HepG2 (cell line): ENCODE data around the gene RASSF7. TPM values are rescaled to one million over a fixed set of nuclear protein-coding genes. Genes with fewer than 3 reads are reported as not detected.

Experiments used
- BORCS8-MEF2B ChIP-seq: sonication (generic); formaldehyde crosslinking; IDR thresholded peaks from 2 replicates; pipeline ENCODE4 v1.8.0; 2022; ENCODE audit warnings: mild to moderate bottlenecking, missing genetic modification reagents
- MBD4 ChIP-seq: IDR thresholded peaks from 2 replicates; pipeline ENCODE4 v1.6.1; 2012; ENCODE audit warnings: low read length, inconsistent platforms, borderline replicate concordance
- MED1 ChIP-seq: sonication (generic); formaldehyde crosslinking; IDR thresholded peaks from 2 replicates; pipeline ENCODE4 v1.4.0; 2020; ENCODE audit warnings: missing genetic modification reagents
- MIXL1 ChIP-seq: IDR thresholded peaks from 2 replicates; pipeline ENCODE4 v1.6.1; 2016
- NCOA5 ChIP-seq: sonication (generic); formaldehyde crosslinking; IDR thresholded peaks from 2 replicates; pipeline ENCODE4 v1.4.0; 2020; ENCODE audit warnings: missing genetic modification reagents
- NFE2L1 ChIP-seq: sonication (generic); formaldehyde crosslinking; IDR thresholded peaks from 2 replicates; pipeline ENCODE4 v1.4.0; 2020; ENCODE audit warnings: missing genetic modification reagents, mild to moderate bottlenecking, borderline replicate concordance
- NFIB ChIP-seq: sonication (generic); formaldehyde crosslinking; IDR thresholded peaks from 2 replicates; pipeline ENCODE4 v1.9.0; 2021; ENCODE audit warnings: missing genetic modification reagents, mild to moderate bottlenecking, borderline replicate concordance
- ONECUT2 ChIP-seq: sonication (generic); formaldehyde crosslinking; IDR thresholded peaks from 2 replicates; pipeline ENCODE4 v1.4.0; 2020; ENCODE audit warnings: missing genetic modification reagents
- XBP1 ChIP-seq: sonication (generic); formaldehyde crosslinking; IDR thresholded peaks from 2 replicates; pipeline ENCODE4 v1.5.0; 2020; ENCODE audit warnings: missing genetic modification reagents
- YEATS4 ChIP-seq: sonication (generic); formaldehyde crosslinking; IDR thresholded peaks from 2 replicates; pipeline ENCODE4 v1.4.0; 2020; ENCODE audit warnings: missing genetic modification reagents, borderline replicate concordance
- ZBTB42 ChIP-seq: sonication (generic); formaldehyde crosslinking; IDR thresholded peaks from 2 replicates; pipeline ENCODE4 v1.5.0; 2020; ENCODE audit warnings: mild to moderate bottlenecking, missing genetic modification reagents
- ZC3H4 ChIP-seq: sonication (generic); formaldehyde crosslinking; IDR thresholded peaks from 2 replicates; pipeline ENCODE4 v1.4.0; 2020; ENCODE audit warnings: missing genetic modification reagents, borderline replicate concordance
- ZNF614 ChIP-seq: IDR thresholded peaks from 2 replicates; pipeline ENCODE4 v1.6.1; 2018; ENCODE audit warnings: missing biosample characterization, missing genetic modification reagents, inconsistent platforms, borderline replicate concordance
- ZNF761 ChIP-seq: sonication (generic); formaldehyde crosslinking; conservative IDR thresholded peaks from 2 replicates; pipeline ENCODE4 v1.4.0; 2020; ENCODE audit warnings: mild to moderate bottlenecking, missing genetic modification reagents
- polyA plus RNA-seq, 8 experiments: library from polyadenylated mRNA; depleted of rRNA in 3 of 8; stranded (reverse) in 7 of 8; unstranded in 1 of 8; fragments of >200 nt; fragmentation: Illumina TruSeq in 4 of 8; extraction: Trizol in 4 of 8; gene quantifications; 2 replicates each; pipeline versions ENCODE4 v1.2.1 to v1.2.3, GENCODE V29; 2011 to 2016; ENCODE audit warnings: low read depth in 4 of 8, missing spikeins in 1 of 8, mixed read lengths in 1 of 8; ENCODE audit not compliant: insufficient read depth in 1 of 8
- total RNA-seq, 5 experiments: library from RNA; depleted of rRNA; stranded (reverse); fragments of >200 nt; fragmentation: Illumina TruSeq; extraction: Trizol; gene quantifications; 2 replicates each; pipeline ENCODE4 v1.2.3, GENCODE V29; 2016; ENCODE audit warnings: low read depth in 1 of 5
- TF ChIP-seq, protein P1 (sequence below): sonication (generic); formaldehyde crosslinking; conservative IDR thresholded peaks from 2 replicates; pipeline ENCODE4 v1.4.0; 2020; ENCODE audit warnings: missing genetic modification reagents
- TF ChIP-seq, protein P2 (sequence below): sonication (generic); formaldehyde crosslinking; IDR thresholded peaks from 2 replicates; pipeline ENCODE4 v1.9.0; 2022; ENCODE audit warnings: missing genetic modification reagents, mild to moderate bottlenecking, borderline replicate concordance
- TF ChIP-seq, protein P3 (sequence below): sonication (generic); formaldehyde crosslinking; IDR thresholded peaks from 2 replicates; pipeline ENCODE4 v1.4.0; 2020; ENCODE audit warnings: missing genetic modification reagents, low read depth, mild to moderate bottlenecking, borderline replicate concordance
- TF ChIP-seq, protein P4 (sequence below): IDR thresholded peaks from 2 replicates; pipeline ENCODE4 v1.6.1; 2016; ENCODE audit warnings: missing genetic modification reagents, missing compliant biosample characterization
- TF ChIP-seq, protein P5 (sequence below): sonication (generic); formaldehyde crosslinking; IDR thresholded peaks from 2 replicates; pipeline ENCODE4 v1.4.0; 2020; ENCODE audit warnings: missing genetic modification reagents, borderline replicate concordance
- TF ChIP-seq, protein P6 (sequence below): sonication (generic); formaldehyde crosslinking; IDR thresholded peaks from 2 replicates; pipeline ENCODE4 v1.4.0; 2020; ENCODE audit warnings: low read depth, mild to moderate bottlenecking, missing genetic modification reagents
- TF ChIP-seq, protein P7 (sequence below): IDR thresholded peaks from 2 replicates; pipeline ENCODE4 v1.6.1; 2012; ENCODE audit warnings: inconsistent platforms

The RASSF7 gene
- total and polyA plus RNA-seq, 2 of the 13 experiments (the other 11 are each of a cell fraction or from before 2014, with no cell fraction given), result 20.2 to 28.6 TPM

DNA sequence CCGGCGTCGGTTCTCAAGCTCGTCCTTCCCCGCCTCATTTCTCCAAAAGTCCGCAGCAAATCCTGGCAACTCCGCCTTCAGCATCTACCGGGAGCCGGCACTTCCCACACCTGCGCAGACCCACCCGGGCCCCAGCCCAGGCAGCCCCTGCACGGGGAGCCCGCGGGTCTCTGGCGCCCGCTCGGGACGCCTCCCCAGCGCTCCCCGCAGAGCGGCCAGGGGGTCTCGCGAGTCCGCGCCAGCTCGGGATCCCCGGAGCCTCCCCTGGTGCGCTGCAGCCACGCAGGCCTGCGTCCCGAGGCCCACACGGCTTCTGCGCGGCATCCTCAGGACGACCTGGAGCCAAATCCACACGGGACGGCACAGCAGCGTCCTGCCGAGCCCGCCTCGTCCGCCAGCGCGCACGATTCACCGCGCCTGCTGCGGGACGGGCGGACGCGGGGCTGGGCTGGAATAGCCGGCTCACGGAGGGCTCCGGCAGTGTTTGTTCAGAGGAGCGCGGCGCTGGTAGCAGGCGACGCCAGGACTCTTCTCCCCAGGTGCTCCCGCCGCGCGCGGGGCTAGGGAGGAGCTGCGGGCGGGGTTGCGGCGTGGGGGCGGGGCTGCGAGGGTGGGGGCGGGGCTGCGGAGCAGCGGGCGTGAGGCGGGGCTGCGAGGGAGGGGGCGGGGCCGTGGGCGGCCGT is 14.7 kb downstream of the RASSF7 start (continued):
- TF ChIP-seq, protein P1, sequence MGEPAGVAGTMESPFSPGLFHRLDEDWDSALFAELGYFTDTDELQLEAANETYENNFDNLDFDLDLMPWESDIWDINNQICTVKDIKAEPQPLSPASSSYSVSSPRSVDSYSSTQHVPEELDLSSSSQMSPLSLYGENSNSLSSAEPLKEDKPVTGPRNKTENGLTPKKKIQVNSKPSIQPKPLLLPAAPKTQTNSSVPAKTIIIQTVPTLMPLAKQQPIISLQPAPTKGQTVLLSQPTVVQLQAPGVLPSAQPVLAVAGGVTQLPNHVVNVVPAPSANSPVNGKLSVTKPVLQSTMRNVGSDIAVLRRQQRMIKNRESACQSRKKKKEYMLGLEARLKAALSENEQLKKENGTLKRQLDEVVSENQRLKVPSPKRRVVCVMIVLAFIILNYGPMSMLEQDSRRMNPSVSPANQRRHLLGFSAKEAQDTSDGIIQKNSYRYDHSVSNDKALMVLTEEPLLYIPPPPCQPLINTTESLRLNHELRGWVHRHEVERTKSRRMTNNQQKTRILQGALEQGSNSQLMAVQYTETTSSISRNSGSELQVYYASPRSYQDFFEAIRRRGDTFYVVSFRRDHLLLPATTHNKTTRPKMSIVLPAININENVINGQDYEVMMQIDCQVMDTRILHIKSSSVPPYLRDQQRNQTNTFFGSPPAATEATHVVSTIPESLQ (CRISPR knock-in tag), result no peak
- TF ChIP-seq ZBTB42 (no peak), MIXL1 (no peak), ZNF614 (CRISPR knock-in tag) (peak; percentile 18; the same call in 1 of the 2 replicates), NFIB (no peak), ZC3H4 (CRISPR knock-in tag) (no peak), ONECUT2 (CRISPR knock-in tag) (no peak), MBD4 (no peak), YEATS4 (peak; percentile 40; the same call in 1 of the 2 replicates), NCOA5 (CRISPR knock-in tag) (no peak), ZNF761 (CRISPR knock-in tag) (0 out of 2 replicates have a peak, but pooled peaks have one; percentile 66), MED1 (CRISPR knock-in tag) (peak; percentile 18; the same call in 1 of the 2 replicates), BORCS8-MEF2B (CRISPR knock-in tag) (no peak), NFE2L1 (CRISPR knock-in tag) (no peak), XBP1 (no peak)
- TF ChIP-seq, protein P2, sequence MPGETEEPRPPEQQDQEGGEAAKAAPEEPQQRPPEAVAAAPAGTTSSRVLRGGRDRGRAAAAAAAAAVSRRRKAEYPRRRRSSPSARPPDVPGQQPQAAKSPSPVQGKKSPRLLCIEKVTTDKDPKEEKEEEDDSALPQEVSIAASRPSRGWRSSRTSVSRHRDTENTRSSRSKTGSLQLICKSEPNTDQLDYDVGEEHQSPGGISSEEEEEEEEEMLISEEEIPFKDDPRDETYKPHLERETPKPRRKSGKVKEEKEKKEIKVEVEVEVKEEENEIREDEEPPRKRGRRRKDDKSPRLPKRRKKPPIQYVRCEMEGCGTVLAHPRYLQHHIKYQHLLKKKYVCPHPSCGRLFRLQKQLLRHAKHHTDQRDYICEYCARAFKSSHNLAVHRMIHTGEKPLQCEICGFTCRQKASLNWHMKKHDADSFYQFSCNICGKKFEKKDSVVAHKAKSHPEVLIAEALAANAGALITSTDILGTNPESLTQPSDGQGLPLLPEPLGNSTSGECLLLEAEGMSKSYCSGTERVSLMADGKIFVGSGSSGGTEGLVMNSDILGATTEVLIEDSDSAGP (CRISPR knock-in tag), result peak; percentile 41; the same call in 1 of the 2 replicates
- TF ChIP-seq, protein P3, sequence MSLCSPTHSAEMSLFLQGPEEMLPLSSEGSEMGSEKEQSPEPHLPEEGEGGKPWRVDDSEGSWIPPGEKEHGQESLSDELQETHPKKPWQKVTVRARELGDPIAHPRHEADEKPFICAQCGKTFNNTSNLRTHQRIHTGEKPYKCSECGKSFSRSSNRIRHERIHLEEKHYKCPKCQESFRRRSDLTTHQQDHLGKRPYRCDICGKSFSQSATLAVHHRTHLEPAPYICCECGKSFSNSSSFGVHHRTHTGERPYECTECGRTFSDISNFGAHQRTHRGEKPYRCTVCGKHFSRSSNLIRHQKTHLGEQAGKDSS (CRISPR knock-in tag), result 0 out of 2 replicates have a peak, but pooled peaks have one; percentile 3
- TF ChIP-seq, protein P4, sequence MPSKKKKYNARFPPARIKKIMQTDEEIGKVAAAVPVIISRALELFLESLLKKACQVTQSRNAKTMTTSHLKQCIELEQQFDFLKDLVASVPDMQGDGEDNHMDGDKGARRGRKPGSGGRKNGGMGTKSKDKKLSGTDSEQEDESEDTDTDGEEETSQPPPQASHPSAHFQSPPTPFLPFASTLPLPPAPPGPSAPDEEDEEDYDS (CRISPR knock-in tag), result no peak
- TF ChIP-seq, protein P5, sequence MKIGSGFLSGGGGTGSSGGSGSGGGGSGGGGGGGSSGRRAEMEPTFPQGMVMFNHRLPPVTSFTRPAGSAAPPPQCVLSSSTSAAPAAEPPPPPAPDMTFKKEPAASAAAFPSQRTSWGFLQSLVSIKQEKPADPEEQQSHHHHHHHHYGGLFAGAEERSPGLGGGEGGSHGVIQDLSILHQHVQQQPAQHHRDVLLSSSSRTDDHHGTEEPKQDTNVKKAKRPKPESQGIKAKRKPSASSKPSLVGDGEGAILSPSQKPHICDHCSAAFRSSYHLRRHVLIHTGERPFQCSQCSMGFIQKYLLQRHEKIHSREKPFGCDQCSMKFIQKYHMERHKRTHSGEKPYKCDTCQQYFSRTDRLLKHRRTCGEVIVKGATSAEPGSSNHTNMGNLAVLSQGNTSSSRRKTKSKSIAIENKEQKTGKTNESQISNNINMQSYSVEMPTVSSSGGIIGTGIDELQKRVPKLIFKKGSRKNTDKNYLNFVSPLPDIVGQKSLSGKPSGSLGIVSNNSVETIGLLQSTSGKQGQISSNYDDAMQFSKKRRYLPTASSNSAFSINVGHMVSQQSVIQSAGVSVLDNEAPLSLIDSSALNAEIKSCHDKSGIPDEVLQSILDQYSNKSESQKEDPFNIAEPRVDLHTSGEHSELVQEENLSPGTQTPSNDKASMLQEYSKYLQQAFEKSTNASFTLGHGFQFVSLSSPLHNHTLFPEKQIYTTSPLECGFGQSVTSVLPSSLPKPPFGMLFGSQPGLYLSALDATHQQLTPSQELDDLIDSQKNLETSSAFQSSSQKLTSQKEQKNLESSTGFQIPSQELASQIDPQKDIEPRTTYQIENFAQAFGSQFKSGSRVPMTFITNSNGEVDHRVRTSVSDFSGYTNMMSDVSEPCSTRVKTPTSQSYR, result no peak; the same call in 1 of the 2 replicates
- TF ChIP-seq, protein P6, sequence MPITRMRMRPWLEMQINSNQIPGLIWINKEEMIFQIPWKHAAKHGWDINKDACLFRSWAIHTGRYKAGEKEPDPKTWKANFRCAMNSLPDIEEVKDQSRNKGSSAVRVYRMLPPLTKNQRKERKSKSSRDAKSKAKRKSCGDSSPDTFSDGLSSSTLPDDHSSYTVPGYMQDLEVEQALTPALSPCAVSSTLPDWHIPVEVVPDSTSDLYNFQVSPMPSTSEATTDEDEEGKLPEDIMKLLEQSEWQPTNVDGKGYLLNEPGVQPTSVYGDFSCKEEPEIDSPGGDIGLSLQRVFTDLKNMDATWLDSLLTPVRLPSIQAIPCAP, result no peak
- TF ChIP-seq, protein P7, sequence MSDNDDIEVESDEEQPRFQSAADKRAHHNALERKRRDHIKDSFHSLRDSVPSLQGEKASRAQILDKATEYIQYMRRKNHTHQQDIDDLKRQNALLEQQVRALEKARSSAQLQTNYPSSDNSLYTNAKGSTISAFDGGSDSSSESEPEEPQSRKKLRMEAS, result peak; percentile 72; the same call in 1 of the 2 replicates
